ENCODE results near the gene SLC12A4. TPM values are rescaled to one million over a fixed set of nuclear protein-coding genes. Genes with fewer than 3 reads are reported as not detected.

Gene SLC12A4
- total and polyA plus RNA-seq, 2 of the 13 experiments (the other 11 are each of a cell fraction or from before 2014, with no cell fraction given): 65.1 to 84.3 TPM

DNA sequence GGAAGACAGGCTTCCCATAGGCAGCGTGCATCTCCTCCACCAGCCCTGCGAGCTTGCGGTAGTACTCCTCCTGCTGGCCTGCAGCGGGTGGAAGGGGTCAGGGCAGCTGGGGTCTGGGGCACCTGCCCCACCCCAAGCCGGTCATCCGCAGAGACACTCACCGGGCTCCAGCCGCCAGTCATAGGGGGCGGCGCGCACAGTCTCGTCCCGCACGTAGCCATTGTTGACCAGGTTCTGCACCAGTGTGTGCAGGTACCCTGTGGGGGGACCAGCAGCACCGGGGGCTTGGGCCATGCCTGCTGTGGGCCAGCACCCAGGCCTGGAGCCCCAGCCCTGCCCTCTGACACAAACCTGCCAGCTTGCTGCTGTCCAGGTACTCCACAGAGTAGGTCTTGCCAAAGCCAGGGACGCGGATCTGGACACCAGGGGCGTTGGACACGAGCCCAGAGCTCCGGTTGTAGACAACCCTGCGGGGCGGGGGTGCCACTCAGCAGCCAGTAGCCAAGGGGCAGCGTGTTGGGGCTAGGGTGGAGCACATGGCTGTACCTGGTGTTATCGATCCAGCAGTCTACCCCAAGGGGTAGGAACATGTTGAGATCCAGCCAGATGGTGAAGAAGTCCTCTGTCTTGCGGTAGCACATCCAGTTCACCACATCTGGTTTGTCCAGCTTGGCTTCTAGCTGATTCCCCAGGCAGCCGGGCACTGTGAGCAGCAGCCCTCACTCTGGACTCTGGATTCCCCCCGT, 25.8 kb downstream of the SLC12A4 start (continued):
- TF ChIP-seq, protein P1, sequence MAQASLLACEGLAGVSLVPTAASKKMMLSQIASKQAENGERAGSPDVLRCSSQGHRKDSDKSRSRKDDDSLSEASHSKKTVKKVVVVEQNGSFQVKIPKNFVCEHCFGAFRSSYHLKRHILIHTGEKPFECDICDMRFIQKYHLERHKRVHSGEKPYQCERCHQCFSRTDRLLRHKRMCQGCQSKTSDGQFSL (CRISPR knock-in tag; IDR thresholded peaks at IDR 0.05): no peak
- 0 out of 2 replicates have a peak, but pooled peaks have one; percentile 9 for TF ChIP-seq ZFP90 (CRISPR knock-in tag; IDR thresholded peaks at IDR 0.05; ENCODE audit: borderline replicate concordance)
- no peak for TF ChIP-seq ZNF256 (CRISPR knock-in tag; conservative IDR thresholded peaks at IDR 0.05)
- 0 out of 2 replicates have a peak, but pooled peaks have one; percentile 34 for TF ChIP-seq ZBTB8A (CRISPR knock-in tag; IDR thresholded peaks at IDR 0.05; ENCODE audit: borderline replicate concordance, low read depth)
- TF ChIP-seq ELF1 (CRISPR knock-in tag; IDR thresholded peaks at IDR 0.05): no peak
- no peak for TF ChIP-seq REPIN1 (CRISPR knock-in tag; IDR thresholded peaks at IDR 0.05; ENCODE audit: borderline replicate concordance, low read depth)
- TF ChIP-seq, protein P2, sequence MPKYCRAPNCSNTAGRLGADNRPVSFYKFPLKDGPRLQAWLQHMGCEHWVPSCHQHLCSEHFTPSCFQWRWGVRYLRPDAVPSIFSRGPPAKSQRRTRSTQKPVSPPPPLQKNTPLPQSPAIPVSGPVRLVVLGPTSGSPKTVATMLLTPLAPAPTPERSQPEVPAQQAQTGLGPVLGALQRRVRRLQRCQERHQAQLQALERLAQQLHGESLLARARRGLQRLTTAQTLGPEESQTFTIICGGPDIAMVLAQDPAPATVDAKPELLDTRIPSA (CRISPR knock-in tag; IDR thresholded peaks at IDR 0.05; ENCODE audit: borderline replicate concordance): no peak; the same call in 1 of the 2 replicates
- TF ChIP-seq SP1 (IDR thresholded peaks at IDR 0.05): no peak
- TF ChIP-seq SP1 (CRISPR knock-in tag; IDR thresholded peaks at IDR 0.05): no peak
- TF ChIP-seq FOXM1 (CRISPR knock-in tag; IDR thresholded peaks at IDR 0.05): no peak
- no peak for TF ChIP-seq ZNF432 (CRISPR knock-in tag; IDR thresholded peaks at IDR 0.05; ENCODE audit: borderline replicate concordance)
- TF ChIP-seq, protein P3, sequence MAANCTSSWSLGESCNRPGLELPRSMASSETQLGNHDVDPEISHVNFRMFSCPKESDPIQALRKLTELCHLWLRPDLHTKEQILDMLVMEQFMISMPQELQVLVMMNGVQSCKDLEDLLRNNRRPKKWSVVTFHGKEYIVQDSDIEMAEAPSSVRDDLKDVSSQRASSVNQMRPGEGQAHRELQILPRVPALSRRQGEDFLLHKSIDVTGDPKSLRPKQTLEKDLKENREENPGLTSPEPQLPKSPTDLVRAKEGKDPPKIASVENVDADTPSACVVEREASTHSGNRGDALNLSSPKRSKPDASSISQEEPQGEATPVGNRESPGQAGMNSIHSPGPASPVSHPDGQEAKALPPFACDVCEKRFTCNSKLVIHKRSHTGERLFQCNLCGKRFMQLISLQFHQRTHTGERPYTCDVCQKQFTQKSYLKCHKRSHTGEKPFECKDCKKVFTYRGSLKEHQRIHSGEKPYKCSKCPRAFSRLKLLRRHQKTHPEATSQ (CRISPR knock-in tag; IDR thresholded peaks at IDR 0.05; ENCODE audit: borderline replicate concordance): no peak
- TF ChIP-seq CHD4 (IDR thresholded peaks at IDR 0.05; ENCODE audit: borderline replicate concordance, low read length): no peak; the same call in 1 of the 2 replicates
- TF ChIP-seq SMYD3 (CRISPR knock-in tag; IDR thresholded peaks at IDR 0.05): no peak
- TF ChIP-seq, protein P4, sequence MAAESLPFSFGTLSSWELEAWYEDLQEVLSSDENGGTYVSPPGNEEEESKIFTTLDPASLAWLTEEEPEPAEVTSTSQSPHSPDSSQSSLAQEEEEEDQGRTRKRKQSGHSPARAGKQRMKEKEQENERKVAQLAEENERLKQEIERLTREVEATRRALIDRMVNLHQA (CRISPR knock-in tag; IDR thresholded peaks at IDR 0.05): no peak
- no peak for TF ChIP-seq FOXP1 (IDR thresholded peaks at IDR 0.05)
- 0 out of 2 replicates have a peak, but pooled peaks have one; percentile 9 for TF ChIP-seq FOXP1 (CRISPR knock-in tag; IDR thresholded peaks at IDR 0.05)
- TF ChIP-seq GLI4 (CRISPR knock-in tag; IDR thresholded peaks at IDR 0.05; ENCODE audit: borderline replicate concordance): 0 out of 2 replicates have a peak, but pooled peaks have one; percentile 84
- TF ChIP-seq CENPT (CRISPR knock-in tag; IDR thresholded peaks at IDR 0.05; ENCODE audit: low read depth): 0 out of 2 replicates have a peak, but pooled peaks have one; percentile 31
- TF ChIP-seq IKZF1 (IDR thresholded peaks at IDR 0.05): no peak
- no peak for TF ChIP-seq ZNF768 (CRISPR knock-in tag; IDR thresholded peaks at IDR 0.05)
- TF ChIP-seq PTBP1 (IDR thresholded peaks at IDR 0.05; ENCODE audit: low read depth, low read length, poor library complexity, severe bottlenecking): no peak
- TF ChIP-seq ZNF772 (CRISPR knock-in tag; IDR thresholded peaks at IDR 0.05): no peak; the same call in 1 of the 2 replicates
- no peak for TF ChIP-seq CCAR2 (optimal IDR thresholded peaks at IDR 0.05; ENCODE audit: low read depth, low read length)
- TF ChIP-seq ZNF260 (CRISPR knock-in tag; IDR thresholded peaks at IDR 0.05; ENCODE audit: borderline replicate concordance, low read depth): peak; percentile 67; the same call in 1 of the 2 replicates
- no peak for TF ChIP-seq SAFB2 (CRISPR knock-in tag; IDR thresholded peaks at IDR 0.05; ENCODE audit: borderline replicate concordance, low read depth)
- TF ChIP-seq POLR2AphosphoS5 (IDR thresholded peaks at IDR 0.05; ENCODE audit: low read depth, low read length): no peak
- TF ChIP-seq SALL1 (CRISPR knock-in tag; IDR thresholded peaks at IDR 0.05): 0 out of 2 replicates have a peak, but pooled peaks have one; percentile 17
- TF ChIP-seq TEAD3 (CRISPR knock-in tag; optimal IDR thresholded peaks at IDR 0.05; ENCODE audit: borderline replicate concordance): peak; percentile 40
